AG04450 (cell line): ENCODE measurements around the gene TMEM171. TPM values are rescaled to one million over a fixed set of nuclear protein-coding genes. Genes with fewer than 3 reads are reported as not detected.
A peak's percentile ranks its signal among the peaks of the same experiment; 100 is the strongest.

ENCODE experiments used
- CTCF ChIA-PET: fragments of 300-600, 350-600 bp; formaldehyde crosslinking; extraction: SDS; loops from one replicate; lab custom pipeline; 2022; ENCODE audit warnings: antibody characterized with exemption, inconsistent platforms; lab: Charles Lee
- POLR2A ChIA-PET: fragments of 350-600 bp; formaldehyde crosslinking; extraction: SDS; loops from one replicate; lab custom pipeline; 2021; ENCODE audit warnings: antibody characterized with exemption, inconsistent platforms; lab: Yijun Ruan, JAX
- DNase-seq: peaks from one replicate; pipeline ENCODE4 v3.0.0-alpha.2; 2011; ENCODE audit warnings: low read depth, low spot score
- H3K27ac ChIP-seq: one replicate; pipeline ENCODE4 v1.5.1; 2012; ENCODE audit warnings: low read depth, low read length, control low read depth
- H3K27me3 ChIP-seq: one replicate; pipeline ENCODE4 v1.6.0; 2012; ENCODE audit warnings: low read length; ENCODE audit not compliant: control insufficient read depth, insufficient read depth
- H3K4me3 ChIP-seq: 2 replicates; pipeline ENCODE4 v1.5.1; 2011; ENCODE audit warnings: mild to moderate bottlenecking, low read depth, low read length, control low read depth
- H3K9me3 ChIP-seq: 2 replicates; pipeline ENCODE4 v1.5.1; 2012; ENCODE audit warnings: low read length; ENCODE audit not compliant: control insufficient read depth, insufficient read depth
- CTCF ChIP-seq: IDR thresholded peaks from 2 replicates; pipeline ENCODE4 v1.5.1; 2011; ENCODE audit warnings: low read depth, low read length, control low read depth, inconsistent platforms
- polyA minus RNA-seq: library from RNA; depleted of rRNA, polyadenylated mRNA; stranded (reverse); fragments of >200 nt; gene quantifications from 2 replicates; pipeline ENCODE4 v1.2.3, GENCODE V29; 2011; rRNA and poly(A)+ RNA removed
- polyA plus RNA-seq: library from polyadenylated mRNA; depleted of rRNA; stranded (reverse); fragments of >200 nt; gene quantifications from 2 replicates; pipeline ENCODE4 v1.2.3, GENCODE V29; 2011; rRNA removed

Gene TMEM171
- polyA plus RNA-seq, result 10.6 and 10.9 TPM in 2 replicates
- 4.2 and 6.0 TPM in 2 replicates for polyA minus RNA-seq

- CTCF ChIA-PET, result no interaction called here
- DNase-seq, result no peak
Observed at GRCh38 chr5:73120222-73121118, at the start of gene TMEM171. Gene TMEM171, plus strand, starts transcription at chr5:73120575. Its CDS starts 2,799 bp downstream, at chr5:73123374.

GRCh38 chr5:73081093-73081492 lies 39.3 kb upstream of the TMEM171 start:
- no peak for TF ChIP-seq CTCF
- Histone ChIP-seq H3K27me3 (no peaks in the 10 kb centered on the region), H3K9me3 (no peaks in the 10 kb centered on the region), H3K4me3 (no peak overlapping the region), H3K27ac (no peak overlapping the region)
- POLR2A ChIA-PET, result no interaction called here
- DNase-seq, result no peak
- CTCF ChIA-PET, result interaction anchor here (0.7 to 1.6 kb wide), 4 partner anchors 34 to 370 kb away, joined by 3 to 9 read pairs (median 6); no protein-coding TSS in a partner anchor

More at GRCh38 chr5:73120222-73121118, at the start of gene TMEM171:
- POLR2A ChIA-PET, result no interaction called here
- no peak for TF ChIP-seq CTCF
- Histone ChIP-seq H3K27me3 (no peaks in the 10 kb centered on the region), H3K9me3 (no peaks in the 10 kb centered on the region; the same call in 1 of the 2 replicates), H3K4me3 (peak within 1 kb of the TSS; percentile 75), H3K27ac (no peak within 1 kb of the TSS)

GRCh38 chr5:73088026-73088425 lies 32.3 kb upstream of the TMEM171 start:
- no peak for TF ChIP-seq CTCF
- H3K4me3 ChIP-seq, result no peak overlapping the region
- H3K27me3 ChIP-seq, result no peaks in the 10 kb centered on the region
- CTCF ChIA-PET, result interaction anchor here (0.5 to 2.9 kb wide), 5 partner anchors 43 to 363 kb away, joined by 3 to 16 read pairs (median 7); no protein-coding TSS in a partner anchor
- POLR2A ChIA-PET, result no interaction called here
- DNase-seq, result no peak
- H3K27ac ChIP-seq, result no peak overlapping the region
- no peaks in the 10 kb centered on the region for H3K9me3 ChIP-seq

DNA sequence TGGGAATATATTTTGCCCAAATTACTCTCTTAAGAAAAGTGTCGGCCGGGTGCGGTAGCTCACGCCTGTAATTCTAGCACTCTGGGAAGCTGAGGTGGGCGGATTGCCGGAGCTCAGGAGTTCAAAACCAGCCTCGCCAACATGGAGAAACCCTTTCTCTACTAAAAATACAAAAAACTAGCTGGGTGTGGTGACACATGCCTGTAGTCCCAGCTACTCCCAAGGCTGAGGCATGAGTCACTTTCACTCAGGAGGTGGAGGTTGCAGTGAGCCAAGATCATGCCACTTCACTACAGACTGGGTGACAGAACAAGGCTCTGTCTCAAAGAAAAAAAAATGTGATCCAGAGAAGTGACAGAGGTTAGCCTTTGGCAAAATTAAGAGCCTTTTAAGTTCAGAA lies 26.4 kb upstream of the TMEM171 start:
- ChIA-PET POLR2A (no interaction called here), CTCF (interaction anchor here (1.2 kb wide), 1 partner anchor 122 kb away, joined by 4 read pairs; no protein-coding TSS in a partner anchor)
- peaks cover 7% of the 10 kb centered on the region; the same call in 1 of the 2 replicates for H3K9me3 ChIP-seq
- no peak for TF ChIP-seq CTCF
- no peaks in the 10 kb centered on the region for H3K27me3 ChIP-seq
- no peak overlapping the region for H3K27ac ChIP-seq
- no peak for DNase-seq
- no peak overlapping the region for H3K4me3 ChIP-seq

DNA sequence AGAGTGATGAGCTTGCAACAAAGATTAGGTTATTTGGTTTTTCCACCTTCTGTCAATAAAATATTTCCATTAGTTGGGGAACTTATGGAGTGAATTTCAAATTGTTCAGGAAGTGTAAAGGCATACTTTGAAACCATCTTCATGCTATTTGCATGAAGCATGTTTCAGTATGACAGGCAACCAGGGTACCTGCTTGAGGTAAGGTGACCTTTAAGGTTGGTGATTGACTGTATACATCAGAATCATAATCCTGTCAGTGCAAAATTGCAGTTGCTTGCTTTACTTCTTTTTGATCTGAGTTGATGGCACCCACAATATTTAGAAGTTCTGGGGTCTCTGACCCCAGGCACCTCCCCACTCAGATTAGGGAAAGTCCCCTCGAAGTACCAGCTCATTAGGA lies 26.0 kb upstream of the TMEM171 start:
- peaks cover 7% of the 10 kb centered on the region; the same call in 1 of the 2 replicates for H3K9me3 ChIP-seq
- TF ChIP-seq CTCF, result no peak
- no peak overlapping the region for H3K4me3 ChIP-seq
- ChIA-PET POLR2A (no interaction called here), CTCF (interaction anchor here (1.2 kb wide), 1 partner anchor 121 kb away, joined by 4 read pairs; no protein-coding TSS in a partner anchor)
- no peak for DNase-seq
- H3K27me3 ChIP-seq, result no peaks in the 10 kb centered on the region
- no peak overlapping the region for H3K27ac ChIP-seq
